GM18519 (cell line): ENCODE measurements around the gene ZNF467.

Experiments used
- ATAC-seq: cut with Tn5 transposase; IDR thresholded peaks from one replicate; pipeline ENCODE4 v1.9.1; 2021; ENCODE audit warnings: mild to moderate bottlenecking, moderate library complexity; ENCODE audit not compliant: unreplicated experiment, low FRiP score

The ZNF467 gene

GRCh38 chr7:149729983-149730801, 43.2 kb downstream of the ZNF467 start:
- no peak for ATAC-seq

GRCh38 chr7:149729586-149729982, 43.8 kb downstream of the ZNF467 start:
- ATAC-seq, result no peak

- ATAC-seq, result no peak
Observed at GRCh38 chr7:149728491-149729375, 44.7 kb downstream of the ZNF467 start.

GRCh38 chr7:149727899-149728476, 45.4 kb downstream of the ZNF467 start:
- no peak for ATAC-seq

GRCh38 chr7:149727053-149727898, 46.1 kb downstream of the ZNF467 start:
- no peak for ATAC-seq

- ATAC-seq, result no peak
Observed at GRCh38 chr7:149725916-149726315, 47.5 kb downstream of the ZNF467 start.

- ATAC-seq, result no peak
Observed at GRCh38 chr7:149725426-149725821, 48.0 kb downstream of the ZNF467 start.

- ATAC-seq, result no peak
Observed at GRCh38 chr7:149724661-149725425, 48.5 kb downstream of the ZNF467 start.

GRCh38 chr7:149723795-149724495, 49.4 kb downstream of the ZNF467 start:
- no peak for ATAC-seq

GRCh38 chr7:149723082-149723767, 50.2 kb downstream of the ZNF467 start:
- no peak for ATAC-seq

- no peak for ATAC-seq
Observed at GRCh38 chr7:149722356-149722957, 50.9 kb downstream of the ZNF467 start.

- no peak for ATAC-seq
Observed at GRCh38 chr7:149721084-149721601, 52.2 kb downstream of the ZNF467 start.

- ATAC-seq, result no peak
Observed at GRCh38 chr7:149720372-149721083, 52.9 kb downstream of the ZNF467 start.

- no peak for ATAC-seq
Observed at GRCh38 chr7:149719912-149720335, 53.5 kb downstream of the ZNF467 start.

GRCh38 chr7:149719050-149719899, 54.1 kb downstream of the ZNF467 start:
- no peak for ATAC-seq

- no peak for ATAC-seq
Observed at GRCh38 chr7:149718730-149719049, 54.7 kb downstream of the ZNF467 start.
